WTC11 (cell line): ENCODE data around the gene IL1RAPL1. TPM values are rescaled to one million over a fixed set of nuclear protein-coding genes. Genes with fewer than 3 reads are reported as not detected.

Experiments
- ATAC-seq: fragments of 200-7000 bp; cut with Tn5 transposase; 2 replicates; pipeline ENCODE4 v1.10.0; 2021; ENCODE audit warnings: mild to moderate bottlenecking, moderate library complexity
- CTCF ChIA-PET: fragments of 300-600 bp; sonication (Branson Sonifier 250); formaldehyde crosslinking; loops from one replicate; lab custom pipeline; 2021; ENCODE audit warnings: antibody characterized with exemption; lab: Charles Lee
- POLR2A ChIA-PET: fragments of 350-600 bp; sonication (Branson Sonifier 250); formaldehyde crosslinking; loops from one replicate; lab custom pipeline; 2021; ENCODE audit warnings: antibody characterized with exemption; lab: Charles Lee
- DNase-seq: peaks from one replicate; pipeline ENCODE4 v3.0.0; 2021; ENCODE audit warnings: low spot score
- H3K27ac Mint-ChIP-seq: 2 replicates; pipeline ENCODE4 v1.8.0; 2021; ENCODE audit warnings: mixed read lengths
- H3K27me3 Mint-ChIP-seq: 2 replicates; pipeline ENCODE4 v1.8.0; 2021; ENCODE audit warnings: low read depth, mild to moderate bottlenecking, moderate library complexity, mixed read lengths
- H3K36me3 Mint-ChIP-seq: 2 replicates; pipeline ENCODE4 v1.8.0; 2021; ENCODE audit warnings: mixed read lengths
- H3K4me1 Mint-ChIP-seq: 2 replicates; pipeline ENCODE4 v1.8.0; 2022; ENCODE audit warnings: mixed read lengths
- H3K4me3 Mint-ChIP-seq: 2 replicates; pipeline ENCODE4 v1.8.0; 2021; ENCODE audit warnings: mild to moderate bottlenecking, moderate library complexity, mixed read lengths
- H3K9me3 Mint-ChIP-seq: 2 replicates; pipeline ENCODE4 v1.8.0; 2021; ENCODE audit warnings: mixed read lengths
- AR ChIP-seq: fragments of 250-450 bp; sonication (Bioruptor Pico); IDR thresholded peaks from 2 replicates; pipeline ENCODE4 v1.9.0; 2021; ENCODE audit warnings: mild to moderate bottlenecking
- ARID4B ChIP-seq: sonication (generic); formaldehyde crosslinking; IDR thresholded peaks from 2 replicates; pipeline ENCODE4 v1.8.0; 2023; ENCODE audit warnings: missing genetic modification reagents, mild to moderate bottlenecking, borderline replicate concordance
- ATF3 ChIP-seq: sonication (generic); formaldehyde crosslinking; conservative IDR thresholded peaks from 2 replicates; pipeline ENCODE4 v1.8.1; 2022; ENCODE audit warnings: mild to moderate bottlenecking, missing genetic modification reagents
- ERG ChIP-seq: fragments of 250-450 bp; sonication (Bioruptor Pico); IDR thresholded peaks from 2 replicates; pipeline ENCODE4 v1.8.0; 2021; ENCODE audit warnings: mild to moderate bottlenecking
- ETV6 ChIP-seq: sonication (generic); formaldehyde crosslinking; IDR thresholded peaks from 2 replicates; pipeline ENCODE4 v1.8.1; 2022; ENCODE audit warnings: mild to moderate bottlenecking, missing genetic modification reagents
- FOXJ3 ChIP-seq: sonication (generic); formaldehyde crosslinking; IDR thresholded peaks from 2 replicates; pipeline ENCODE4 v1.9.0; 2021; ENCODE audit warnings: missing genetic modification reagents, mild to moderate bottlenecking, borderline replicate concordance
- GABPB1 ChIP-seq: sonication (generic); formaldehyde crosslinking; IDR thresholded peaks from 2 replicates; pipeline ENCODE4 v1.8.1; 2023; ENCODE audit warnings: mild to moderate bottlenecking, missing genetic modification reagents
- IRF1 ChIP-seq: sonication (generic); formaldehyde crosslinking; IDR thresholded peaks from 2 replicates; pipeline ENCODE4 v1.8.0; 2023; ENCODE audit warnings: missing genetic modification reagents
- MLX ChIP-seq: sonication (generic); formaldehyde crosslinking; IDR thresholded peaks from 2 replicates; pipeline ENCODE4 v1.8.1; 2023; ENCODE audit warnings: mild to moderate bottlenecking, missing genetic modification reagents, moderate library complexity
- NFATC4 ChIP-seq: fragments of 250-450 bp; sonication (Bioruptor Pico); IDR thresholded peaks from 2 replicates; pipeline ENCODE4 v1.9.0; 2021; ENCODE audit warnings: mild to moderate bottlenecking
- OVOL2 ChIP-seq: fragments of 250-450 bp; sonication (Bioruptor Pico); IDR thresholded peaks from 2 replicates; pipeline ENCODE4 v1.9.0; 2021; ENCODE audit warnings: mild to moderate bottlenecking, borderline replicate concordance
- RORB ChIP-seq: fragments of 250-450 bp; sonication (Bioruptor Pico); IDR thresholded peaks from 2 replicates; pipeline ENCODE4 v1.9.0; 2021; ENCODE audit warnings: mild to moderate bottlenecking
- SMAD4 ChIP-seq: sonication (generic); formaldehyde crosslinking; IDR thresholded peaks from 2 replicates; pipeline ENCODE4 v1.8.0; 2022; ENCODE audit warnings: mild to moderate bottlenecking, missing genetic modification reagents
- ZBTB21 ChIP-seq: sonication (generic); formaldehyde crosslinking; IDR thresholded peaks from 2 replicates; pipeline ENCODE4 v1.8.1; 2023; ENCODE audit warnings: mild to moderate bottlenecking, missing genetic modification reagents, borderline replicate concordance
- ZMAT4 ChIP-seq: fragments of 250-450 bp; sonication (Bioruptor Pico); IDR thresholded peaks from 2 replicates; pipeline ENCODE4 v1.9.0; 2021; ENCODE audit warnings: mild to moderate bottlenecking
- ZNF232 ChIP-seq: sonication (generic); formaldehyde crosslinking; IDR thresholded peaks from 2 replicates; pipeline ENCODE4 v1.8.0; 2022; ENCODE audit warnings: mild to moderate bottlenecking, missing genetic modification reagents
- ZNF396 ChIP-seq: fragments of 250-450 bp; sonication (Bioruptor Pico); IDR thresholded peaks from 2 replicates; pipeline ENCODE4 v1.8.0; 2021; ENCODE audit warnings: mild to moderate bottlenecking, moderate library complexity, borderline replicate concordance
- ZNF671 ChIP-seq: fragments of 250-450 bp; sonication (Bioruptor Pico); IDR thresholded peaks from 2 replicates; pipeline ENCODE4 v1.8.0; 2021; ENCODE audit warnings: mild to moderate bottlenecking
- total RNA-seq: library from RNA; stranded (reverse); gene quantifications from 3 replicates; pipeline ENCODE4 v1.2.3, GENCODE V29; 2021

Gene IL1RAPL1
- total RNA-seq, 1 experiment from 2014 or later = 0.13 TPM

GRCh38 chrX:28552322-28552721, 34.9 kb upstream of the IL1RAPL1 start (continued):
- TF ChIP-seq MLX (CRISPR knock-in tag) (no peak), AR (CRISPR knock-in tag) (no peak), OVOL2 (no peak), ZMAT4 (CRISPR knock-in tag) (no peak), ZNF396 (CRISPR knock-in tag) (no peak), FOXJ3 (no peak), ERG (CRISPR knock-in tag) (no peak)

- POLR2A ChIA-PET = no interaction called here
- DNase-seq = no peak
Measured at GRCh38 chrX:28552882-28553829, 34.1 kb upstream of the IL1RAPL1 start.

GRCh38 chrX:28576117-28576516, 11.1 kb upstream of the IL1RAPL1 start:
- H3K36me3 Mint-ChIP-seq = no peaks in the 10 kb centered on the region
- no peaks in the 10 kb centered on the region for H3K9me3 Mint-ChIP-seq
- H3K4me3 Mint-ChIP-seq = no peak overlapping the region
- H3K4me1 Mint-ChIP-seq = peaks cover 13% of the 10 kb centered on the region
- no peak for ATAC-seq
- H3K27me3 Mint-ChIP-seq = peaks cover 23% of the 10 kb centered on the region
- ChIA-PET POLR2A (no interaction called here), CTCF (no interaction called here)
- no peak for DNase-seq
- H3K27ac Mint-ChIP-seq = no peak overlapping the region
- TF ChIP-seq ZBTB21 (CRISPR knock-in tag) = no peak
- TF ChIP-seq ZNF671 (CRISPR knock-in tag) = no peak
- no peak for TF ChIP-seq IRF1
- TF ChIP-seq NFATC4 (CRISPR knock-in tag) = no peak
- TF ChIP-seq AR (CRISPR knock-in tag) = no peak
- TF ChIP-seq ZNF232 (CRISPR knock-in tag) = no peak
- TF ChIP-seq ETV6 (CRISPR knock-in tag) = no peak
- TF ChIP-seq SMAD4 (CRISPR knock-in tag) = no peak
- TF ChIP-seq ARID4B (CRISPR knock-in tag) = no peak
- TF ChIP-seq RORB (CRISPR knock-in tag) = no peak
- no peak for TF ChIP-seq ZNF396 (CRISPR knock-in tag)

More at GRCh38 chrX:28552882-28553829, 34.1 kb upstream of the IL1RAPL1 start:
- Mint-ChIP-seq H3K9me3 (peaks cover 14% of the 10 kb centered on the region; the same call in 1 of the 2 replicates), H3K27ac (no peak overlapping the region)
- TF ChIP-seq GABPB1 (CRISPR knock-in tag) (no peak), ATF3 (CRISPR knock-in tag) (no peak), ZBTB21 (CRISPR knock-in tag) (no peak)
- TF ChIP-seq, all 79 proteins: peak for 0
- Mint-ChIP-seq H3K36me3 (peaks cover 19% of the 10 kb centered on the region), H3K4me3 (no peak overlapping the region), H3K4me1 (peaks cover 4% of the 10 kb centered on the region; the same call in 1 of the 2 replicates), H3K27me3 (no peaks in the 10 kb centered on the region)
- CTCF ChIA-PET = no interaction called here
- no peak for ATAC-seq
